H1 (cell line): ENCODE data around the gene R3HDM4. TPM values are rescaled to one million over a fixed set of nuclear protein-coding genes. Genes with fewer than 3 reads are reported as not detected.

Source experiments
- CHD7 ChIP-seq: fragments of 300-600 bp; sonication (generic); IDR thresholded peaks from 2 replicates; pipeline ENCODE4 v1.7.1; 2012; ENCODE audit warnings: low read length, moderate library complexity, mild to moderate bottlenecking, inconsistent platforms; ENCODE audit not compliant: insufficient replicate concordance
- JUND ChIP-seq: IDR thresholded peaks from 2 replicates; pipeline ENCODE4 v1.6.1; 2011; ENCODE audit warnings: mild to moderate bottlenecking, improper control_type of control experiment, low read length
- polyA plus RNA-seq, 7 experiments: library from polyadenylated mRNA; depleted of rRNA in 3 of 7; stranded (reverse) in 5 of 7; unstranded in 2 of 7; fragments of >200 nt in 5 of 7; fragments of 200-250 nt in 2 of 7; gene quantifications; 1 replicate in 5 of 7; 2 replicates in 1 of 7; 4 replicates in 1 of 7; pipeline versions ENCODE4 v1.2.1 to v1.2.3, GENCODE V29; 2011 to 2013; ENCODE audit warnings: missing spikeins in 2 of 7, mixed read lengths in 2 of 7
- total RNA-seq: library from RNA; stranded (reverse); fragmentation: NEBNext Ultra II Directional; extraction: Animal tissue kit (Norgen Biotek cat#: 25700); gene quantifications from 2 replicates; pipeline ENCODE4 v1.2.1, GENCODE V29; 2021

R3HDM4 gene
- total and polyA plus RNA-seq, 2 of the 8 experiments (the other 6 are each of a cell fraction or from before 2014, with no cell fraction given): 76.8 to 102 TPM

- TF ChIP-seq CHD7: no peak
- no peak for TF ChIP-seq JUND
Measured at GRCh38 chr19:938233-938923, 25.4 kb upstream of the R3HDM4 start (continued).
